IPS-15b (cell line): ENCODE measurements around the gene CCDC89.
"Not testable (repeated sequence)": the region's sequence is repeated elsewhere in the genome, so short reads cannot be mapped to it uniquely, and the experiment has no call there.

Experiments used
- H3K27me3 ChIP-seq: one replicate; pipeline ENCODE4 v1.6.1; 2013; ENCODE audit warnings: low read length; ENCODE audit not compliant: control insufficient read depth, insufficient read depth
- H3K36me3 ChIP-seq: one replicate; pipeline ENCODE4 v1.6.1; 2013; ENCODE audit warnings: low read length; ENCODE audit not compliant: control insufficient read depth, insufficient read depth
- H3K4me1 ChIP-seq: one replicate; pipeline ENCODE4 v1.6.1; 2013; ENCODE audit warnings: mild to moderate bottlenecking, low read length; ENCODE audit not compliant: control insufficient read depth, insufficient read depth
- H3K4me3 ChIP-seq: one replicate; pipeline ENCODE4 v1.5.1; 2013; ENCODE audit warnings: low read depth, low read length
- H3K9ac ChIP-seq: one replicate; pipeline ENCODE4 v1.6.1; 2013; ENCODE audit warnings: low read depth, mild to moderate bottlenecking, low read length
- H3K9me3 ChIP-seq: one replicate; pipeline ENCODE4 v1.6.1; 2013; ENCODE audit warnings: mild to moderate bottlenecking, low read length; ENCODE audit not compliant: control insufficient read depth, insufficient read depth

Gene CCDC89

DNA sequence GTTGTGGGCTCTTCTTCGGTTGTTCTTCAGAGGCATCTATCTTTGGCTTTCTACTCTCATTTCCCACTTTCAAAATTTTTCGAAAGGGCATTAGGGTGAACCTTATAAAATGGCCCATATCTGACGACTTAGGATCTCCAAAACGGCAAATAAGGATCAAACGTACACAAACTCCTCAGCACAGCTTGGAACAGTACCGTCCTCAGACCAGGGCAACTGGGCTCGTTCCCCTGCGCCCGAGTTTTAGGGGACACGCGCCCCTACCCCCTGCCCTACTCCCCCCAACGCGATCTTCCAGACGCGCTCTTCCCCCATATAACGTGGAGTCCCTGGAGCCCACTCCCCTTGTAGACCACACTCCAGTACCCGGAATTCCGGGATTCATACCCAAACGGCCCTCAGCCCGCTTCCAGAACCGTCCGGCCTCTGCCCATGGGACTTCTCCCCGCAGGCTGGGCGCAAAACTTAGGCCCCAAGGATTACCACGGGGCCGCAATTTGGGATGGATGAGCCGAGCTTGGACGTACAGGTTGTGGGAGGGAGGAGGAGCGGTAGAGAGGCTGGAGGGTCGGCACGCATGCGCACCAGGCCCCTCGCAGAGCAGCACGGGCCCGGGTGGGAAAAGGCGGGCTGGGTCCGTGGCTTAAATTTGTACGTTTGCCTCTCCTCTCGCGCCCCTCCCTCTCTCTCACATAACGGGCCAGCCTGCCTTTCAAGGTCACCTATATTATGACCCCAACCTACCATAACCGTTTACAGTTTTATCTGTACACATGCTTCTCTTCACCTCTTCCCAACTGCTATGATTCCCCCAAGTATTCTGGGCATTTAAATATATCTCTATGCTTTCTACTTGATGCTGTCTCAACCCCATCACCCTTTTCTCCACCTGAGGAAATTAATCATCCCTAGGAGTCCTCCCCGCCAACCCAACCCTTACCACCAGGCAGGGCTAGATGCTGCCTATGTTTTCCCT lies 3.4 kb downstream of the CCDC89 start:
- Histone ChIP-seq H3K9me3 (no peaks in the 10 kb centered on the region), H3K36me3 (no peaks in the 10 kb centered on the region), H3K4me3 (no peak overlapping the region), H3K27me3 (peaks cover 3% of the 10 kb centered on the region), H3K4me1 (peaks cover 3% of the 10 kb centered on the region), H3K9ac (no peak overlapping the region)

DNA sequence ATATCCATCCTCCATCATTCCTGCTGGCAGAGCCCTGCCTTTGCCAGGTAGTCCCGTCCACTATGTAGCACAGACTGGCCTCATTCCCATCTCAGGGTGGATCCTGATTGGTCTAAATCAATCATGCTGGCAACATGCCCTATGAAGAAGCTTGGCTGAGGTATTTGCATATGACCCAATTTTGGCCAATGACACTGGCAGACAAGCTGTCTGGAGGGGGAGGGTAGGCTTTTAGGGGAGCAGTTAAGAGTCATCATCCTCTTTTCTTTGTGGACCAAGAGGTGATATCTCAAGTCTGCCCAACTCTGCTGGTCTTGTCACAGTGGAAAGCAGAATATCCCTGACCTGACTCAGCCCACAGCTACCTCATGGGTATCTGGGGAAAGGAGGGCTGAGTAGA lies 5.1 kb downstream of the CCDC89 start:
- no peaks in the 10 kb centered on the region for H3K9me3 ChIP-seq

DNA sequence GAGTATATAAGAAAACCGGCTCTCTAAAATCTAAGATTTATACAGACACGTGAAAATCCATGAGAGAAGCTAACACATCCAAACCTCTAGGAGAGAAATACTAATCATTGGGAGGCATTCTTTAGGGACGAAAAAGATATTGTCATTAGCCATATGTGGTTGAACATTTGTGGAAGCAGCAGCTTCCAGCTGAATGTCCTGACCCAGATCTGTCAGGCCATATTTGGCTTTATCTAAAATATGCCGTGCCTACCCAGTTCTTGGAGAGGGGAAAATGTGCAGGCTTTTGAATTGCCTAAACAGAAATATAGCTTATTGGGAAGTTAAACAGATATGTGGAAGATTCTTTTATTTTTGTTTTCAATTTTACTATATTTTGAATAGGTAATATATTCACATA lies 6.4 kb downstream of the CCDC89 start:
- peaks cover 3% of the 10 kb centered on the region for H3K4me1 ChIP-seq
- no peak overlapping the region for H3K4me3 ChIP-seq
- peaks cover 4% of the 10 kb centered on the region for H3K27me3 ChIP-seq
- H3K9me3 ChIP-seq = no peaks in the 10 kb centered on the region
- H3K36me3 ChIP-seq = no peaks in the 10 kb centered on the region
- no peak overlapping the region for H3K9ac ChIP-seq

More for the DNA sequence above, 5.1 kb downstream of the CCDC89 start:
- H3K9ac ChIP-seq = no peak overlapping the region
- no peak overlapping the region for H3K4me3 ChIP-seq
- H3K36me3 ChIP-seq = no peaks in the 10 kb centered on the region
- H3K4me1 ChIP-seq = peaks cover 3% of the 10 kb centered on the region
- H3K27me3 ChIP-seq = peaks cover 3% of the 10 kb centered on the region

DNA sequence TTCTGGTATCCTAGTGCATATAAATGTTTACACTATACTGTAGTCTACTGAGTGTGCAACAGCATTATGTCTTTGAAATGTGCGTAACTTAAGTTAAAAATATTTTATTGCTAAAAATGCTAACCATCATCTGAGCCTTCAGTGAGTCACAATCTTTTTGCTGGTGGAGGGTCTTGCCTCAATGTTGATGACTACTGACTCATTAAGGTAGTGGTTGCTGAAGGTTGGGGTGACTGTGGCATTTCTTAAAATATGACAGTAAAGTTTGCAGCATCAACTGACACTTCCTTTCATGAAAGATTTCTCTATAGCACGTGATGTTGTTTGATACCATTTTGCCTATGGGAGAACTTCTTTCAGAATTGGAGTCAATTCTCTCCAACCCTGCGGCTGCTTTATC lies 12.6 kb downstream of the CCDC89 start:
- peaks cover 6% of the 10 kb centered on the region for H3K27me3 ChIP-seq

DNA sequence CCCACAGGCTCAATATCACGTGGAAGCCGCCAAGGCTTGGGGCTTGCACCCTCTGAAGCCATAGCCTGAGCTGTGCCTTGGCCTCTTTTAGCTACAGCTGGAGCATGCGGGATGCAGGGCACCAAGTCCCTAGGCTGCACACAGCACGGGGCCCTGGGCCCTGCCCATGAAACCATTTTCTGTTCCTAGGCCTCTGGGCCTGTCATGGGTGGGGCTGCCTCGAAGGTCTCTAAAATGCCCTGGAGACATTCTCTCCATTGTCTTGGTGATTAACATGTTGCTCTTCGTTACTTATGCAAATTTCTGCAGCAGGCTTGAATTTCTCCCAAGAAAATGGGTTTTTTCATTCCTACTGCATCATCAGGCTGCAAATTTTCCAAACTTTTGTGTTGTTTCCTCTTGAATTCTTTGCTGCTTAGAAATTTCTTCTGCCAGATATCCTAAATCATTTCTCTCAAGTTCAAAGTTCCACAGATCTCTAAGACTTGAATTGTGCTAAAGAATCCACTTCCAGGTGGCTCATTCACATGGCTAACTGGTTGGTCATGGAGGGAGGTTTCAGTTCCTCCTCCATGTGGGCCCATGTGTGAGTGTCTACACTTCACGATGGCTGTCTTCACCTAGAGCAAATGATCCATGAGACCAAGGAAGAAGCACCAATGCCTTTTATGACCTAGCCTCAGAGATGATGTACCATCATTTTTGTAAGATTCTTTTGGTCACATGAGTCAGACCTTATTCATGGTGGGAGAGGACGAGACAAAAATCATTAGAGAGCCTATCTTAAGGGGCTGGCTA lies 13.7 kb downstream of the CCDC89 start:
- Histone ChIP-seq H3K4me1 (no peaks in the 10 kb centered on the region), H3K9me3 (peaks cover 7% of the 10 kb centered on the region), H3K4me3 (no peak overlapping the region), H3K27me3 (peaks cover 6% of the 10 kb centered on the region), H3K9ac (no peak overlapping the region), H3K36me3 (no peaks in the 10 kb centered on the region)

More for the DNA sequence above, 12.6 kb downstream of the CCDC89 start:
- Histone ChIP-seq H3K9me3 (peaks cover 7% of the 10 kb centered on the region), H3K9ac (no peak overlapping the region), H3K4me1 (no peaks in the 10 kb centered on the region), H3K36me3 (no peaks in the 10 kb centered on the region), H3K4me3 (no peak overlapping the region)

DNA sequence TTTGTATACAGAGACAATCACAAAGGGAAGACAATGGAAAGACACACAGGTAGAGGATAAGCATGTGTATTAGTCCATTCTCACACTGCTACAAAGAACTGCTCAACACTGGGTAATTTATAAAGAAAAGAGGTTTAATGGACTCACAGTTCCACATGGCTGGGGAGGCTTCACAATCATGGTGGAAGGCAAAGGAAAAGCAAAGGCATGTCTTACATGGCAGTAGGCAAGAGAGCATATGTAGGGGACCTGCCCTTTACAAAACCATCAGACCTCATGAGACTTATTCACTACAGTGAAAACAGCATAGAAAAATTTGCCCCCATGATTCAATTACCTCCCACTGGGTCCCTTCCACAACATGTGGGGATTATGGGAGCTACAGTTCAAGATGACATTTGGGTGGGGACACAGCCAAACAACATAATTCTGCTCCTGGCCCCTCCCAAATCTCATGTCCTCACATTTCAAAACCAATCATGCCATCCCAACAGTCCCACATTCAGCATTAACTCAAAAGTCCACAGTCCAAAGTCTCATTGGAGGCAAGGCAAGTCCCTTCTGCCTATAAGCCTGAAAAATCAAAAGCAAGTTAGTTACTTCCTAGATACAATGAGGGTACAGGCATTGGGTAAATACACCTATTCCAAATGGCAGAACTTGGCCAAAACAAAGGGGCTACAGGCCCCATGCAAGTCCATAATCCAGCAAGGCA lies 14.9 kb downstream of the CCDC89 start:
- H3K9me3 ChIP-seq, H3K4me1 ChIP-seq, H3K9ac ChIP-seq, H3K36me3 ChIP-seq, H3K27me3 ChIP-seq, H3K4me3 ChIP-seq: not testable (repeated sequence)

DNA sequence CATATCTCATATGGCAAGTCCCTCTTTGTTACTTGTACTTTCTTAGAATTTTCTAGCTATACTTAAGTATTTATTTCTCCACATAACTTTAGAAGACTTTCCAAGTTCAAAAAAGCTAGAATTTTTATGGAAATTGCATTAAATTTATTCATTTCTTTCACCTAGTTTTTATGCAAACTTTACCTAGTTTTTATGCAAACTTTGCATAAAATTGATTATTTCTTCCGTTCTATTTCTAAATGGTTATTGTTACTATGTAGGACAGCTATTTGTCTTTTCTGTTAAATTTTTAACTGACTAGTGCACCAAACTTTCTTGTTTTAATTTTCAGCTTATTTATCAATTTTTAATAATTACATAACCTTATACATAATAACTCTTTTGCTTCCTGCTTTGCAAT lies 17.8 kb downstream of the CCDC89 start:
- no peak overlapping the region for H3K9ac ChIP-seq
- no peaks in the 10 kb centered on the region for H3K36me3 ChIP-seq
- no peak overlapping the region for H3K4me3 ChIP-seq
- peaks cover 2% of the 10 kb centered on the region for H3K4me1 ChIP-seq
- peaks cover 7% of the 10 kb centered on the region for H3K9me3 ChIP-seq
- peaks cover 2% of the 10 kb centered on the region for H3K27me3 ChIP-seq

DNA sequence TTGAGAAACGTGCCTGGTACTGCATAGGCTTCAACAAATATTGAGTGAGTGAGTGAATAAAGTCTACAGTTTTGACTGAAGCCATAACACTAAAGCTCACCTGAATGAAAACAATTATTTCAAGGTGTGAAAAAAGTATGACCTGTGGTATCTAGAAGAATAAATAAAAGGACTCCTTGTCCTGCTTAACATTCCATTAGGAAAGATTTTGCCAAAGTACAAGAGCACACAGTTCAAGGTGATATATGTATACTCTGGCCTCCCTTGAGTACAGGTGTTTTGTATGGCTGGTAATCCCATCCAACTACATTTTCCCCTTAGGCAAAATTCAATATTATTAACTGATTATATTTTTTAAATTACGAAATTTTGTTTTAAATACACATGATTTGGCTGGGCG lies 19.3 kb downstream of the CCDC89 start:
- Histone ChIP-seq H3K4me1 (peaks cover 2% of the 10 kb centered on the region), H3K36me3 (no peaks in the 10 kb centered on the region), H3K4me3 (no peak overlapping the region), H3K27me3 (no peaks in the 10 kb centered on the region), H3K9me3 (peaks cover 6% of the 10 kb centered on the region), H3K9ac (no peak overlapping the region)

DNA sequence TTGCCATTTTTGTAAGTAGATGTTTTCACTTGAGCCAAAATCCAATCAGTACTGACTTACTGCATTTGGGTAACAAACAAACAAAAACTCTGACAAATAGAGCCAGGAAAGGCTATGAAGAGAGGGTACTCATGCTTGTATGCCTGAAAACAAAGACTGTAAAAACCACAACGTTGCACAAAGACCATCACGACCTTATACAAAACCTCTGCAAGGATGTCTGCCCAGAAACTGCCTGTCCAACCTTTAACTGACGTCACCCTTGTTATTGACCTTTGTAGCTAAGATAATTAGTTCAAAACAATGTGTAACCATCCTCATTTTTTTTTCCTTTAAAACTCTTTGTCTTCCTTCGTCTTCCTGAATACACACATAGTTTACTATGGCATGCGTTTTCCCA lies 20.3 kb downstream of the CCDC89 start:
- Histone ChIP-seq H3K4me3 (no peak overlapping the region), H3K36me3 (no peaks in the 10 kb centered on the region), H3K27me3 (no peaks in the 10 kb centered on the region), H3K4me1 (peaks cover 2% of the 10 kb centered on the region), H3K9ac (no peak overlapping the region), H3K9me3 (no peaks in the 10 kb centered on the region)

DNA sequence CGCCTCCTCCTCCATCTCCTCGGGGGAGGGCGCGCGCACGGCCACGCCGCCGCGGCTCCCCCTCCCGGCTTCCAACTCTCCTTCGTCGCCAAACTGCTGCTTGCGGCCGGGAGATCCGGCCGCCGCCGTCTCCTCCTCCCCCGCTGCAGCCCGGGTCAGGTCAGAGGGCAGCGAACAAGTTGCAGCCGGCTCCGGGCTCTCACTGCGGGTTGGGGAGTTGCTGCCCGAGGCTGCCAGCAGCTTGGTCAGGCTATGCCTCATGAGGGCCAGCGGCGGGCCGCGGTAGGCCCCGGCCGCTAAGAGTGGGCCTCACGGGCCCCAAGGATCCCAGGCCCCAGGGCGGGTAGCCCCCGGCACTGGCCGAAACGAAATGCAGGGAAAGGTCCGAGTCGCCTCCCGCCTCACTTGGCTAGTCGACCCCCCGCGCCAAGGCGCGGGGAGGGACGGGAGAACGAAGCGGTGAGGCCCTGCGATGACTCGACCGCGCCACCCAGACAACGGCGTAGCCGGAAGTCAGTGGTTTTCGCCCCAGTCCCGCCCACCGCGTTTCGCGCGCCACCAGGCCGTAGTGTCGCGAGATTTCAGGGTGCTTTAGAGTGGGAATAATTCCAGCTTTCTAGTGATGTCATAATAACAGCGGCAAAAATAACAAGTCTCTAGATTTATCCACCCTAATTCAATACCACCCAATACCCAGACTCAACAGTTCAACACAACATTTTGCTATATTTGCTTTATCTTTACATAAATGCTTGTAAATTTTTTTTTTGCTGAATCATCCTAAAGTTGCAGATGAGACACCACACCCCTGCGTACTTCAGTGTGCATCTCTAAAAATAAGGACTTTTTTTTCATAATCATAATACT lies 21.1 kb downstream of the CCDC89 start, which contains the start of gene CREBZF:
Gene CREBZF (minus strand): TSS at position 515 of the 867 bp plus-strand sequence. CDS start 254 bp downstream, at position 261.
- peak within 1 kb of the TSS; percentile 96 for H3K9ac ChIP-seq
- H3K4me1 ChIP-seq = peaks cover 2% of the 10 kb centered on the region
- H3K4me3 ChIP-seq = peak within 1 kb of the TSS; percentile 95
- H3K36me3 ChIP-seq = no peaks in the 10 kb centered on the region
- no peaks in the 10 kb centered on the region for H3K9me3 ChIP-seq
- H3K27me3 ChIP-seq = no peaks in the 10 kb centered on the region
